Suprapubic skin (tissue), 4 donors: ENCODE results near the gene ZNF473.

Source experiments
- POLR2A ChIP-seq, 2 donors: fragments of 450-650 bp; IDR thresholded peaks; one replicate each; pipeline ENCODE4 v1.6.1; 2017; ENCODE audit warnings: antibody characterized with exemption in 2 of 2, mild to moderate bottlenecking in 2 of 2, moderate library complexity in 2 of 2
- POLR2AphosphoS5 ChIP-seq, 3 donors: sonication (generic); formaldehyde crosslinking; IDR thresholded peaks; one replicate each; pipeline ENCODE4 v1.6.1; 2017; ENCODE audit warnings: antibody characterized with exemption in 3 of 3
- TF ChIP-seq, protein P1 (sequence below), 2 donors: fragments of 200-600 bp in 1 of 2; fragments of 450-650 bp in 1 of 2; sonication (generic) in 1 of 2; IDR thresholded peaks; one replicate each; pipeline ENCODE4 v1.5.1; 2016 to 2019; ENCODE audit warnings: antibody characterized with exemption in 2 of 2, mild to moderate bottlenecking in 1 of 2, moderate library complexity in 1 of 2

DNA sequence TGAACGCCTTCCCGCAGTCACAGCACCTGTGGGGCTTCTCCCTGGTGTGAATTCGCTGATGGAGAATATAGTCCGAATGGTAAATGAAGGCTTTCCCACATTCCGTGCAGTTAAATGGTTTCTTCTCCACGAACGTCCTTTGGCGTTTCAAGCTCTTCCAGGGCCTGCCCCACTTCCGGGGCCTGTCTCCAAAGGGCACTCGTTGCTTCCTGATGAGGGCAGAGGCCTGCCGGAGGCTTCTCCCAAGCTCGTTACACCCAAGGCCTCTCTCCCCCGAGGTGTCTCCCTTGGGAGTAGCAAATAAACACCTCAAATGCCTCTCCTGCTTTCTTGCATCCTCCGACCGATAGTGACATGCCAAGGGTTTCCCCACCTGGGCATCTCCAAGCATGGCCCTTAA, 34.3 kb downstream of the ZNF473 start:
- TF ChIP-seq, protein P1, sequence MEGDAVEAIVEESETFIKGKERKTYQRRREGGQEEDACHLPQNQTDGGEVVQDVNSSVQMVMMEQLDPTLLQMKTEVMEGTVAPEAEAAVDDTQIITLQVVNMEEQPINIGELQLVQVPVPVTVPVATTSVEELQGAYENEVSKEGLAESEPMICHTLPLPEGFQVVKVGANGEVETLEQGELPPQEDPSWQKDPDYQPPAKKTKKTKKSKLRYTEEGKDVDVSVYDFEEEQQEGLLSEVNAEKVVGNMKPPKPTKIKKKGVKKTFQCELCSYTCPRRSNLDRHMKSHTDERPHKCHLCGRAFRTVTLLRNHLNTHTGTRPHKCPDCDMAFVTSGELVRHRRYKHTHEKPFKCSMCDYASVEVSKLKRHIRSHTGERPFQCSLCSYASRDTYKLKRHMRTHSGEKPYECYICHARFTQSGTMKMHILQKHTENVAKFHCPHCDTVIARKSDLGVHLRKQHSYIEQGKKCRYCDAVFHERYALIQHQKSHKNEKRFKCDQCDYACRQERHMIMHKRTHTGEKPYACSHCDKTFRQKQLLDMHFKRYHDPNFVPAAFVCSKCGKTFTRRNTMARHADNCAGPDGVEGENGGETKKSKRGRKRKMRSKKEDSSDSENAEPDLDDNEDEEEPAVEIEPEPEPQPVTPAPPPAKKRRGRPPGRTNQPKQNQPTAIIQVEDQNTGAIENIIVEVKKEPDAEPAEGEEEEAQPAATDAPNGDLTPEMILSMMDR (IDR thresholded peaks at IDR 0.05) = no peak
- TF ChIP-seq POLR2A (IDR thresholded peaks at IDR 0.05) (no peak), POLR2AphosphoS5 (IDR thresholded peaks at IDR 0.05) (no peak)
